WTC11 (cell line): ENCODE measurements around the gene CLEC2L. TPM values are rescaled to one million over a fixed set of nuclear protein-coding genes. Genes with fewer than 3 reads are reported as not detected.

Experiments used
- ATAC-seq: fragments of 200-7000 bp; cut with Tn5 transposase; 2 replicates; pipeline ENCODE4 v1.10.0; 2021; ENCODE audit warnings: mild to moderate bottlenecking, moderate library complexity
- CTCF ChIA-PET: fragments of 300-600 bp; sonication (Branson Sonifier 250); formaldehyde crosslinking; loops from one replicate; lab custom pipeline; 2021; ENCODE audit warnings: antibody characterized with exemption; lab: Charles Lee
- POLR2A ChIA-PET: fragments of 350-600 bp; sonication (Branson Sonifier 250); formaldehyde crosslinking; loops from one replicate; lab custom pipeline; 2021; ENCODE audit warnings: antibody characterized with exemption; lab: Charles Lee
- DNase-seq: peaks from one replicate; pipeline ENCODE4 v3.0.0; 2021; ENCODE audit warnings: low spot score
- H3K27ac Mint-ChIP-seq: 2 replicates; pipeline ENCODE4 v1.8.0; 2021; ENCODE audit warnings: mixed read lengths
- H3K27me3 Mint-ChIP-seq: 2 replicates; pipeline ENCODE4 v1.8.0; 2021; ENCODE audit warnings: low read depth, mild to moderate bottlenecking, moderate library complexity, mixed read lengths
- H3K36me3 Mint-ChIP-seq: 2 replicates; pipeline ENCODE4 v1.8.0; 2021; ENCODE audit warnings: mixed read lengths
- H3K4me1 Mint-ChIP-seq: 2 replicates; pipeline ENCODE4 v1.8.0; 2022; ENCODE audit warnings: mixed read lengths
- H3K4me3 Mint-ChIP-seq: 2 replicates; pipeline ENCODE4 v1.8.0; 2021; ENCODE audit warnings: mild to moderate bottlenecking, moderate library complexity, mixed read lengths
- H3K9me3 Mint-ChIP-seq: 2 replicates; pipeline ENCODE4 v1.8.0; 2021; ENCODE audit warnings: mixed read lengths
- CREB1 ChIP-seq: sonication (generic); formaldehyde crosslinking; IDR thresholded peaks from 2 replicates; pipeline ENCODE4 v1.8.0; 2023; ENCODE audit warnings: mild to moderate bottlenecking, missing genetic modification reagents
- CREM ChIP-seq: sonication (generic); formaldehyde crosslinking; IDR thresholded peaks from 2 replicates; pipeline ENCODE4 v1.8.1; 2022; ENCODE audit warnings: mild to moderate bottlenecking, missing genetic modification reagents, moderate library complexity
- ELF4 ChIP-seq: sonication (generic); formaldehyde crosslinking; IDR thresholded peaks from 2 replicates; pipeline ENCODE4 v1.8.1; 2022; ENCODE audit warnings: low read depth, mild to moderate bottlenecking, moderate library complexity, missing genetic modification reagents
- GRHL2 ChIP-seq: fragments of 250-450 bp; sonication (Bioruptor Pico); IDR thresholded peaks from 2 replicates; pipeline ENCODE4 v1.8.0; 2022; ENCODE audit warnings: mild to moderate bottlenecking, moderate library complexity; ENCODE audit not compliant: insufficient replicate concordance, severe bottlenecking
- IRF1 ChIP-seq: sonication (generic); formaldehyde crosslinking; IDR thresholded peaks from 2 replicates; pipeline ENCODE4 v1.8.0; 2023; ENCODE audit warnings: missing genetic modification reagents
- JAZF1 ChIP-seq: fragments of 250-450 bp; sonication (Bioruptor Pico); IDR thresholded peaks from 2 replicates; pipeline ENCODE4 v1.9.0; 2021; ENCODE audit warnings: moderate library complexity, mild to moderate bottlenecking, inconsistent platforms
- NFYB ChIP-seq: sonication (generic); formaldehyde crosslinking; conservative IDR thresholded peaks from 2 replicates; pipeline ENCODE4 v1.8.0; 2022; ENCODE audit warnings: low read depth, missing genetic modification reagents
- PREB ChIP-seq: sonication (generic); formaldehyde crosslinking; IDR thresholded peaks from 2 replicates; pipeline ENCODE4 v1.8.1; 2022; ENCODE audit warnings: mild to moderate bottlenecking, missing genetic modification reagents, moderate library complexity, borderline replicate concordance
- RELA ChIP-seq: sonication (generic); formaldehyde crosslinking; IDR thresholded peaks from 2 replicates; pipeline ENCODE4 v1.8.1; 2022; ENCODE audit warnings: missing genetic modification reagents, mild to moderate bottlenecking, borderline replicate concordance
- TCF7 ChIP-seq: sonication (generic); formaldehyde crosslinking; IDR thresholded peaks from 2 replicates; pipeline ENCODE4 v1.8.0; 2022; ENCODE audit warnings: mild to moderate bottlenecking, low read depth, missing genetic modification reagents, moderate library complexity
- ZBTB21 ChIP-seq: sonication (generic); formaldehyde crosslinking; IDR thresholded peaks from 2 replicates; pipeline ENCODE4 v1.8.1; 2023; ENCODE audit warnings: mild to moderate bottlenecking, missing genetic modification reagents, borderline replicate concordance
- ZMAT4 ChIP-seq: fragments of 250-450 bp; sonication (Bioruptor Pico); IDR thresholded peaks from 2 replicates; pipeline ENCODE4 v1.9.0; 2021; ENCODE audit warnings: mild to moderate bottlenecking
- ZNF219 ChIP-seq: sonication (generic); formaldehyde crosslinking; IDR thresholded peaks from 2 replicates; pipeline ENCODE4 v1.8.0; 2023; ENCODE audit warnings: missing genetic modification reagents, mild to moderate bottlenecking, borderline replicate concordance
- ZNF416 ChIP-seq: fragments of 250-450 bp; sonication (Bioruptor Pico); IDR thresholded peaks from 2 replicates; pipeline ENCODE4 v1.9.0; 2021; ENCODE audit warnings: mild to moderate bottlenecking, inconsistent platforms
- ZNF671 ChIP-seq: fragments of 250-450 bp; sonication (Bioruptor Pico); IDR thresholded peaks from 2 replicates; pipeline ENCODE4 v1.8.0; 2021; ENCODE audit warnings: mild to moderate bottlenecking
- total RNA-seq: library from RNA; stranded (reverse); gene quantifications from 3 replicates; pipeline ENCODE4 v1.2.3, GENCODE V29; 2021
- TF ChIP-seq, protein P1 (sequence below): sonication (generic); formaldehyde crosslinking; IDR thresholded peaks from 2 replicates; pipeline ENCODE4 v1.8.1; 2023; ENCODE audit warnings: mild to moderate bottlenecking, moderate library complexity, missing genetic modification reagents
- TF ChIP-seq, protein P2 (sequence below): fragments of 250-450 bp; sonication (Bioruptor Pico); IDR thresholded peaks from 2 replicates; pipeline ENCODE4 v1.9.0; 2021; ENCODE audit warnings: mild to moderate bottlenecking
- TF ChIP-seq, protein P3 (sequence below): fragments of 250-450 bp; sonication (Bioruptor Pico); IDR thresholded peaks from 2 replicates; pipeline ENCODE4 v1.8.0; 2021; ENCODE audit warnings: mild to moderate bottlenecking
- TF ChIP-seq, protein P4 (sequence below): sonication (generic); formaldehyde crosslinking; conservative IDR thresholded peaks from 2 replicates; pipeline ENCODE4 v1.8.1; 2023; ENCODE audit warnings: mild to moderate bottlenecking, low read depth, missing genetic modification reagents, moderate library complexity
- TF ChIP-seq, protein P5 (sequence below): sonication (generic); formaldehyde crosslinking; IDR thresholded peaks from 2 replicates; pipeline ENCODE4 v1.8.1; 2022; ENCODE audit warnings: missing genetic modification reagents, borderline replicate concordance

CLEC2L gene
- total RNA-seq, 1 experiment from 2014 or later, result 0.13 TPM

DNA sequence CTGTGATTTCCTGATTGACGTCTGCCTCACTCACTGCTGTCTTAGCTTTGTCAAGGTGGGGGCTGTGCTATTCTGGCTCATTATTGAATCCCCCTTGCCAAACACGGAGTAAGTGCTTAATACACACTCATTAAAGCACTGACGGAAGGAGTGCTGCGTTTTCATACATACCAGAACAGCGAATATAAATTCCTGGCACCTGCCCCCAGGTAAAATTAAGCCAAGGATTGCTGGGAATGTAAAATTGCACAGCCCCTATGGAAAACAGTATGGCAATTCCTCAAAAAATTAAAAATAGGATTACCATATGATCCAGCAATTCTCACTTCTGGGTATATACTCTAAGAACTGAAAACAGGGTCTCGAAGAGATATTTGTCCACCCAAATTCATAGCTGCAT is 46.6 kb upstream of the CLEC2L start:
- H3K9me3 Mint-ChIP-seq, result peaks cover 5% of the 10 kb centered on the region
- DNase-seq, result no peak
- peaks cover 2% of the 10 kb centered on the region for H3K27me3 Mint-ChIP-seq
- POLR2A ChIA-PET, result no interaction called here
- no peak for TF ChIP-seq PREB
- TF ChIP-seq, protein P1, sequence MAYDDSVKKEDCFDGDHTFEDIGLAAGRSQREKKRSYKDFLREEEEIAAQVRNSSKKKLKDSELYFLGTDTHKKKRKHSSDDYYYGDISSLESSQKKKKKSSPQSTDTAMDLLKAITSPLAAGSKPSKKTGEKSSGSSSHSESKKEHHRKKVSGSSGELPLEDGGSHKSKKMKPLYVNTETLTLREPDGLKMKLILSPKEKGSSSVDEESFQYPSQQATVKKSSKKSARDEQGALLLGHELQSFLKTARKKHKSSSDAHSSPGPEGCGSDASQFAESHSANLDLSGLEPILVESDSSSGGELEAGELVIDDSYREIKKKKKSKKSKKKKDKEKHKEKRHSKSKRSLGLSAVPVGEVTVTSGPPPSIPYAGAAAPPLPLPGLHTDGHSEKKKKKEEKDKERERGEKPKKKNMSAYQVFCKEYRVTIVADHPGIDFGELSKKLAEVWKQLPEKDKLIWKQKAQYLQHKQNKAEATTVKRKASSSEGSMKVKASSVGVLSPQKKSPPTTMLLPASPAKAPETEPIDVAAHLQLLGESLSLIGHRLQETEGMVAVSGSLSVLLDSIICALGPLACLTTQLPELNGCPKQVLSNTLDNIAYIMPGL (CRISPR knock-in tag), result no peak
- no peak for TF ChIP-seq RELA (CRISPR knock-in tag)
- no peak for TF ChIP-seq CREM
- no peak for TF ChIP-seq GRHL2 (CRISPR knock-in tag)
- no peak for TF ChIP-seq CREB1
- TF ChIP-seq, all 79 proteins: peak for 0
- peaks cover 40% of the 10 kb centered on the region for H3K36me3 Mint-ChIP-seq
- ATAC-seq, result no peak
- H3K27ac Mint-ChIP-seq, result no peak overlapping the region
- CTCF ChIA-PET, result no interaction called here
- peaks cover 6% of the 10 kb centered on the region for H3K4me1 Mint-ChIP-seq
- H3K4me3 Mint-ChIP-seq, result no peak overlapping the region

- H3K27ac Mint-ChIP-seq, result no peak overlapping the region
- H3K4me1 Mint-ChIP-seq, result peaks cover 12% of the 10 kb centered on the region
- H3K36me3 Mint-ChIP-seq, result peaks cover 20% of the 10 kb centered on the region
- POLR2A ChIA-PET, result interaction anchor here (0.7 kb wide), 1 partner anchor 9 kb away, joined by 3 read pairs; no protein-coding TSS in a partner anchor
- H3K27me3 Mint-ChIP-seq, result peaks cover 16% of the 10 kb centered on the region
- CTCF ChIA-PET, result interaction anchor here (0.9 kb wide), 1 partner anchor 45 kb away, joined by 3 read pairs; no protein-coding TSS in a partner anchor
- ATAC-seq, result no peak
- DNase-seq, result no peak
- H3K4me3 Mint-ChIP-seq, result no peak overlapping the region
- H3K9me3 Mint-ChIP-seq, result no peaks in the 10 kb centered on the region
- no peak for TF ChIP-seq ELF4 (CRISPR knock-in tag)
- TF ChIP-seq ZNF219 (CRISPR knock-in tag), result no peak
- TF ChIP-seq ZBTB21 (CRISPR knock-in tag), result no peak
- TF ChIP-seq, protein P2, sequence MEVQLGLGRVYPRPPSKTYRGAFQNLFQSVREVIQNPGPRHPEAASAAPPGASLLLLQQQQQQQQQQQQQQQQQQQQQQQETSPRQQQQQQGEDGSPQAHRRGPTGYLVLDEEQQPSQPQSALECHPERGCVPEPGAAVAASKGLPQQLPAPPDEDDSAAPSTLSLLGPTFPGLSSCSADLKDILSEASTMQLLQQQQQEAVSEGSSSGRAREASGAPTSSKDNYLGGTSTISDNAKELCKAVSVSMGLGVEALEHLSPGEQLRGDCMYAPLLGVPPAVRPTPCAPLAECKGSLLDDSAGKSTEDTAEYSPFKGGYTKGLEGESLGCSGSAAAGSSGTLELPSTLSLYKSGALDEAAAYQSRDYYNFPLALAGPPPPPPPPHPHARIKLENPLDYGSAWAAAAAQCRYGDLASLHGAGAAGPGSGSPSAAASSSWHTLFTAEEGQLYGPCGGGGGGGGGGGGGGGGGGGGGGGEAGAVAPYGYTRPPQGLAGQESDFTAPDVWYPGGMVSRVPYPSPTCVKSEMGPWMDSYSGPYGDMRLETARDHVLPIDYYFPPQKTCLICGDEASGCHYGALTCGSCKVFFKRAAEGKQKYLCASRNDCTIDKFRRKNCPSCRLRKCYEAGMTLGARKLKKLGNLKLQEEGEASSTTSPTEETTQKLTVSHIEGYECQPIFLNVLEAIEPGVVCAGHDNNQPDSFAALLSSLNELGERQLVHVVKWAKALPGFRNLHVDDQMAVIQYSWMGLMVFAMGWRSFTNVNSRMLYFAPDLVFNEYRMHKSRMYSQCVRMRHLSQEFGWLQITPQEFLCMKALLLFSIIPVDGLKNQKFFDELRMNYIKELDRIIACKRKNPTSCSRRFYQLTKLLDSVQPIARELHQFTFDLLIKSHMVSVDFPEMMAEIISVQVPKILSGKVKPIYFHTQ (CRISPR knock-in tag), result no peak
- TF ChIP-seq GRHL2 (CRISPR knock-in tag), result no peak
- TF ChIP-seq TCF7, result no peak
- no peak for TF ChIP-seq ZNF671
- TF ChIP-seq, protein P3, sequence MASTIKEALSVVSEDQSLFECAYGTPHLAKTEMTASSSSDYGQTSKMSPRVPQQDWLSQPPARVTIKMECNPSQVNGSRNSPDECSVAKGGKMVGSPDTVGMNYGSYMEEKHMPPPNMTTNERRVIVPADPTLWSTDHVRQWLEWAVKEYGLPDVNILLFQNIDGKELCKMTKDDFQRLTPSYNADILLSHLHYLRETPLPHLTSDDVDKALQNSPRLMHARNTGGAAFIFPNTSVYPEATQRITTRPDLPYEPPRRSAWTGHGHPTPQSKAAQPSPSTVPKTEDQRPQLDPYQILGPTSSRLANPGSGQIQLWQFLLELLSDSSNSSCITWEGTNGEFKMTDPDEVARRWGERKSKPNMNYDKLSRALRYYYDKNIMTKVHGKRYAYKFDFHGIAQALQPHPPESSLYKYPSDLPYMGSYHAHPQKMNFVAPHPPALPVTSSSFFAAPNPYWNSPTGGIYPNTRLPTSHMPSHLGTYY, result no peak
- no peak for TF ChIP-seq NFYB (CRISPR knock-in tag)
- TF ChIP-seq IRF1, result no peak
- no peak for TF ChIP-seq JAZF1 (CRISPR knock-in tag)
- TF ChIP-seq, protein P4, sequence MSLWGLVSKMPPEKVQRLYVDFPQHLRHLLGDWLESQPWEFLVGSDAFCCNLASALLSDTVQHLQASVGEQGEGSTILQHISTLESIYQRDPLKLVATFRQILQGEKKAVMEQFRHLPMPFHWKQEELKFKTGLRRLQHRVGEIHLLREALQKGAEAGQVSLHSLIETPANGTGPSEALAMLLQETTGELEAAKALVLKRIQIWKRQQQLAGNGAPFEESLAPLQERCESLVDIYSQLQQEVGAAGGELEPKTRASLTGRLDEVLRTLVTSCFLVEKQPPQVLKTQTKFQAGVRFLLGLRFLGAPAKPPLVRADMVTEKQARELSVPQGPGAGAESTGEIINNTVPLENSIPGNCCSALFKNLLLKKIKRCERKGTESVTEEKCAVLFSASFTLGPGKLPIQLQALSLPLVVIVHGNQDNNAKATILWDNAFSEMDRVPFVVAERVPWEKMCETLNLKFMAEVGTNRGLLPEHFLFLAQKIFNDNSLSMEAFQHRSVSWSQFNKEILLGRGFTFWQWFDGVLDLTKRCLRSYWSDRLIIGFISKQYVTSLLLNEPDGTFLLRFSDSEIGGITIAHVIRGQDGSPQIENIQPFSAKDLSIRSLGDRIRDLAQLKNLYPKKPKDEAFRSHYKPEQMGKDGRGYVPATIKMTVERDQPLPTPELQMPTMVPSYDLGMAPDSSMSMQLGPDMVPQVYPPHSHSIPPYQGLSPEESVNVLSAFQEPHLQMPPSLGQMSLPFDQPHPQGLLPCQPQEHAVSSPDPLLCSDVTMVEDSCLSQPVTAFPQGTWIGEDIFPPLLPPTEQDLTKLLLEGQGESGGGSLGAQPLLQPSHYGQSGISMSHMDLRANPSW (CRISPR knock-in tag), result no peak
- no peak for TF ChIP-seq ZMAT4
- TF ChIP-seq PREB, result no peak
- TF ChIP-seq ZNF416, result no peak
- TF ChIP-seq, protein P5, sequence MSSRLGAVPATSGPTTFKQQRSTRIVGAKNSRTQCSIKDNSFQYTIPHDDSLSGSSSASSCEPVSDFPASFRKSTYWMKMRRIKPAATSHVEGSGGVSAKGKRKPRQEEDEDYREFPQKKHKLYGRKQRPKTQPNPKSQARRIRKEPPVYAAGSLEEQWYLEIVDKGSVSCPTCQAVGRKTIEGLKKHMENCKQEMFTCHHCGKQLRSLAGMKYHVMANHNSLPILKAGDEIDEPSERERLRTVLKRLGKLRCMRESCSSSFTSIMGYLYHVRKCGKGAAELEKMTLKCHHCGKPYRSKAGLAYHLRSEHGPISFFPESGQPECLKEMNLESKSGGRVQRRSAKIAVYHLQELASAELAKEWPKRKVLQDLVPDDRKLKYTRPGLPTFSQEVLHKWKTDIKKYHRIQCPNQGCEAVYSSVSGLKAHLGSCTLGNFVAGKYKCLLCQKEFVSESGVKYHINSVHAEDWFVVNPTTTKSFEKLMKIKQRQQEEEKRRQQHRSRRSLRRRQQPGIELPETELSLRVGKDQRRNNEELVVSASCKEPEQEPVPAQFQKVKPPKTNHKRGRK (CRISPR knock-in tag), result no peak
These were observed 43.9 kb upstream of the CLEC2L start for GRCh38 chr7:139479620-139480019.
